Epidermal melanocyte (primary cell): ENCODE measurements around the gene BMI1.
"Not testable (repeated sequence)": the region's sequence is repeated elsewhere in the genome, so short reads cannot be mapped to it uniquely, and the experiment has no call there.

ENCODE experiments used
- DNase-seq: peaks from one replicate; pipeline ENCODE4 v3.0.0; 2011; ENCODE audit warnings: low spot score; ENCODE audit not compliant: insufficient read length

BMI1 gene

DNA sequence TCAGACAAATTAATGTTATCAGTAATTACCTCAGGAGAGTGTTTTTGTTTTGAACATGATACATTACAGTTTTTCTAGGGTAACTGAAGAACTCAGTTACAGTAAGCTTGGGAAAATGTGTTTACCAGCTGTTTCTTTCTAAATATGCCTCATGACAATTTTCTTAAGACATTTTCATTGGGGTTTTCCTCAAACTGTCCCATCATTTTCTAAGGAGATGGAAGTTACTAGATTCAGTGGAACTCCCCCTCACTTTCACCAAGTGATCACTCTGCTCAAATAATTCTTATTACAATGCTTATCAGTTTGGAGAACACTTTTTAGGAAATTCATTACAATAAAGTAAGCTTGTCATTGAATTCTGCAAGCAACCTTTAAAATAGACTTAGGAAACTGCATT is 18.0 kb downstream of the BMI1 start:
- DNase-seq: no peak

DNA sequence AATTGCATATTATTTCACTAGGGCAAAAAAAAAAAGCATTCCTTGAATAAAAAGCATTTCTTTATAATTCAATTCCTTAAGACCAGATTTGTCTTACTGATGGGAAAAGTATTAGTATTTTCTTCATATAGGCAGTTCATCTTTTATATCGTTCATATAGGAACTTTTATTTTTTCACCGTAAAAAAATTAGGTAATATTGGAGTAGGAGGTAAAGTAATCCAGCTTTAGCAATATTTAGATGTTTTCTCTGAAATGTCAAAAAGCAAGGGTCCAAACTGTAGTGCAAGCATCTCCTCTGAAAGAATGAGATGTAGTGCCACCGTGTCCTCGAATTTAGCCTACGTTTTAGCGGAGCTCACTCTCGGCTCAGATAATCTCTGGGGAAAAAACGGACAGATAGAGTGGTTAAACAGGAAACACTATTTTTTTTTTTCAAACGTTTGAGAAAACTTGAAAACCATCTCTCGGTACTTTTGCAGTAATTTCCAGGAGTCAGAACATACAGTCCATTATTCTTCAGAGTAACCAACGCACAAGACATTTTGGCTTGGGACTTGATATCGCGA is 18.9 kb downstream of the BMI1 start:
- no peak for DNase-seq

DNA sequence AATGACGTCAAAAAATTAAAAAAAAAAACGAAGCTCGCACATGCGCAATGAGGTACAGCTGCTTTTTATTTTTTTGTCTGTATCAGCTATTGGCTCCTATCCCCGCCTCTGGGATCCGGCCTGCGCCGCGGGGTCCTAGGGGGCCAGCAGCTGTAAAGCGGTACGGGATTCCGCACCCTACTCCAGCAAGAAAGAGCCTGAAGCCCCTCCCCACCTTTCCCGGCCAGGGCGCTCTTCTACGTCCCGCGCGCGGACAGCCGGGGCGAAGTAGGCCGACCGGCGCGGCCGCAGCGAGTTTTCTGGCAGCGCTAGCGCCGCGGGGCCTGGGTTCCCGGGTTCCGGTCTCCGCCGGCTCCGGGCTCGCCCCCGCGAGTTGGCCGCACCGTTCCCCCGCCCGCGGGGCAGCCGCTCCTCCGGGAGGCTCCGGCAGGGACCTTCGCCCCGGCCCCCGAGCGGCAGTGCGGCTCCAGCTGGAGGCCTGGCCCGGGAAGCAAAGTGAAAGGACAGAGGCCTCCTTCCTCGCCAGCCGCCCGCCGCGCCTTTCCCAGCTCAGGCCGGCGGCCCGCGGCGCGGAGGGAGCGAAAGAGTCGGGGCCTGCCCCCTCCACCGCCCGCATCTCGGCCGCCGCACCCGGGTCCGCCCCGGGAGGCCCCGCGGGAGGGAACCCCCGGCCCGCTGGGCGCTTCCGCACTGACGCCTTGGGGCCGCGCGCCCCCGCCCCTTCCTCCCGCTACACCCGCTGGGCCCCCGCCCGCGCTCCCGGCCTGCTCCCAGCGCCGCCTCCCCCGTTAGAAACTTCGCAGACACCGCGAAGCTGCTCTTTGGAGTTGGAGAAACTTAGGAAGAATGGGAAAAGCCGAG is 19.7 kb downstream of the BMI1 start:
- peak; percentile 89 for DNase-seq

- no peak for DNase-seq
These were observed 20.5 kb downstream of the BMI1 start for GRCh38 chr10:22341190-22341925.

- DNase-seq: no peak
These were observed 21.0 kb downstream of the BMI1 start for GRCh38 chr10:22341926-22342196.

GRCh38 chr10:22342421-22342820 is 21.5 kb downstream of the BMI1 start:
- no peak for DNase-seq

GRCh38 chr10:22343731-22344130 is 22.8 kb downstream of the BMI1 start:
- DNase-seq: no peak

- DNase-seq: no peak
These were observed 23.4 kb downstream of the BMI1 start for GRCh38 chr10:22344249-22344648.

DNA sequence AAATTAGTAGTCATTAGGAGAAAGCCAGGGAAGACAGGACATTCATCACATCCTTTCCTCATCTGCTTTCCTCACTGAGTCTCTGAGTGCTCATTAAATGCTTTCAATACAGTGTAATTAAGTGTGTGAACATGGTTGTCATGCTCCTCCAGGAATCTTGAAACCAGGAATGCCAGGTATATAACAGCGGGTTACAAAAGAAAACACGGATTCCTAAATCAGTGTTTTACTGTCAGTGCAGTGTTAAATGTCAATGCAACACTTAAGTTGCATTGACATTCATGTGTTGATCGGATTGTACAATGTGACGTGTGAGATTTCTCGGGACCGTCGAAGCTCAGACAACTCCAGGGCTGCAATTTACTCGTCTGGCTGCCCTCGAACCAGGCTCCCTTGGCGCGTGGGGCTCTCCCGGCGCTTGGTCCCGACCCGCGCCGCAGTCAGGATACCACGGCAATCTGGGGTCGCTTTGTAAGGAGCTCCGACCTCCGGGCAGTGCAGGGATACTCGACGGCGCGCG is 23.9 kb downstream of the BMI1 start:
- no peak for DNase-seq

GRCh38 chr10:22345301-22346095 is 24.6 kb downstream of the BMI1 start, which contains the start of gene SPAG6:
SPAG6 (plus strand) TSS chr10:22345496; CDS start chr10:22345612, 116 bp downstream.
- DNase-seq: no peak

DNA sequence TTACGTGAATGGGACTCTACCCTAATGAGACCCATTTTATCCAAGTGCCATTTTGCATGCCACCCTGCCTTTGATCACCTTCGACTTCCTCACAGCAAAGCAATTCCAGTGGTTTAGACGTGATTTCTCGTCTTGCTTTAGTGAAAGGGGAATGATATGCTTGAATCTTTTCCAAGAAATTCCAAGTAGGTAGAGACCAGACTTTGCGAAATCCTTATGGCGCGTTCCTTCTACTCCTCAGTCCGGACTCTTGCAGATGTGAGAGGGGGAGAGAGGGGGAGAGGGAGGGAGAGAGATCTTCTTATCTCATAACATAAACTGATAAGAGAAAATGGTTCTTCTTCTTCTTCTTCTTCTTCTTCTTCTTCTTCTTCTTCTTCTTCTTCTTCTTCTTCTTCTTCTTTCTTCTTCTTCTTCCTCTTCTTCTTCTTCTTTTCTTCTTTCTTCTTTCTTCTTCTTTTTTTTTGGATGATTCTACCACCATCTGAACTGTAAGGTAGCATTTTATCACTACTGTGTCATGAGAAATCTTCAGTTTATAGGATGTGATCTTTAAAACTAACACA is 25.3 kb downstream of the BMI1 start:
- no peak for DNase-seq

GRCh38 chr10:22349755-22350154 is 28.9 kb downstream of the BMI1 start:
- DNase-seq: no peak

DNA sequence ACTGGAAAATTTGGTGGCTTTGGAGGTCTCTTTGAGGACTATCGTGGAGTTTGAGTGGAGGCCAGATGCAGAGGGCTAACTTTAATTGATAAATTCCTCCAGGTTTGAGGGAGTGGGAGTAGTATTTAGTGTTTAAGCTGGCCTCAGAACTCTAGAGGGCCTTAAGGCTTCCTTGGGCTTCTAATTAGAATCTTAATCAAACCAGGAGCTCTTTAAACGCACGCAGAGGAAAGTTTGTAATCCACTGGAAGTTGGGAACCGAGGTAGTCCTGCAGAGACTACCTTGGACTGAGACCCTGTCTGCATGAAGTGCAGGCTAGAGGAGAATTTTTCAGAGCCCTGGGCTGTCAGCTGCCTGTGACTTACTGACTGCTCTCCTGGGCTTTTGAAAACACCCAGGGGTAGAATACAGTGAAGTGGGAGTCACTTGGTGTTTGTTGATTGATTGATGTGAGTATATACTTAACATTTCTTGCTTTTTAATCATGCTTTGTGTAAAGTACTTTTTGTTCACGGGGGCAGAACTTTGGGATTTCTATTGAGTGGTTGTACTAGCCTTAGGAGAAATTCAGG is 30.3 kb downstream of the BMI1 start:
- DNase-seq: no peak

DNA sequence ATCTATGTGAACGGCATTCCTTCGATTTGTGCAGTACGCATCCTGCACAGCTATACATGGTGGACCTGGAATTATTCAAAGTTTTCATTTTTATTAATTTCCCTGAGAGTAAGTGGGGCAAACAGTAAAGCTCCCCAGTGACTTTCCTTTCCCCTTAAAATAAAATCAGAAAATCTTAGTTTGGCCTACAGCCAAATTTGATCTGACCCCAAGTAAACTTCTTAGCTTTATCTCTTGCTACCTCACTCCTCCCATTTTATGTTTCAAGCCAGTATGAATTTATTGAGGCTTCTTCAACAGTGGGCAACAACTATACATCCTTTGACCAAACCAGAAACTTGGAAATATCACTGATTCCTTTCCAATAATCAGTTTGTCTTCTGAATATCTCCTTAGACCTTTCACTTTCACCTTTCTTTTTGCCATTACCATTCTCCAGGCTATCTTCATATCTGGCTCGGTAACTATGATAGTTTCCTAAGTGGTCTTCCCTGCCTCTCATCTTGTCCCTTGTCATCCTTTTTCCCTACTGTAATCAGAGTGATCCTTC is 35.5 kb downstream of the BMI1 start:
- no peak for DNase-seq

- DNase-seq: not testable (repeated sequence)
These were observed 36.9 kb downstream of the BMI1 start for GRCh38 chr10:22357770-22358169.

GRCh38 chr10:22363305-22363704 is 42.4 kb downstream of the BMI1 start:
- no peak for DNase-seq

GRCh38 chr10:22364407-22365140 is 43.7 kb downstream of the BMI1 start:
- no peak for DNase-seq

DNA sequence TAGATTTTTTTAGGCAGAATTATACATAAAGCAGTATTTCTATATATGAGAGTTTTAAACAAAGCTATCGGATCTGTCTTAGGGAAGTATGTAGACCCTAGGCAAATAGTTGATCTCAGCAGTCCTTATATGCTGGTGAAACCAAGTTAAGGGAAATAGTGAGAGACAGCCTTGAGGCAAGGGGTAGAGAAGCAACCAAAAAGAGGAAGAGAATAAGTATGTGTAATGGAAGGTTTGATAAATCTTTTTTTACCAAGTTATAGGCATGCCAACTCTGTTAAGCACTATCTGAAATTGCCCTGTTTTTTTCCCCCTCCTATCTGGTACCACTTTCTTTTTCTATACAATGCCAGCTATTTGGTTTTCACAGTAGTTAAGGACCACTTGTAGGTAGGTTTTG is 44.3 kb downstream of the BMI1 start:
- DNase-seq: no peak

- DNase-seq: no peak
These were observed 44.9 kb downstream of the BMI1 start for GRCh38 chr10:22365644-22366434.
